Peyer's patch (tissue), 4 donors: Measurements from ENCODE around the gene EIF4A2.

Source experiments
- CTCF ChIP-seq, 6 experiments: fragments of 450-650 bp in 4 of 6; fragments of 200-600 bp in 2 of 6; sonication (generic) in 1 of 6; IDR thresholded peaks; one replicate each; pipeline ENCODE4 v1.5.1; 2017 to 2019; ENCODE audit warnings: antibody characterized with exemption in 6 of 6, mild to moderate bottlenecking in 3 of 6, moderate library complexity in 1 of 6
- POLR2A ChIP-seq, 2 donors: fragments of 450-650 bp; IDR thresholded peaks; one replicate each; pipeline ENCODE4 v1.5.1; 2017; ENCODE audit warnings: antibody characterized with exemption in 2 of 2, mild to moderate bottlenecking in 2 of 2, moderate library complexity in 2 of 2

- TF ChIP-seq CTCF (IDR thresholded peaks at IDR 0.05) (no peak), POLR2A (IDR thresholded peaks at IDR 0.05) (no peak)
Measured at GRCh38 chr3:186798239-186798874, 15.0 kb downstream of the EIF4A2 start.
